Measurements from ENCODE around the gene TBL3.
A peak's percentile ranks its signal among the peaks of the same experiment; 100 is the strongest.

Gene TBL3

GRCh38 chr16:1965396-1966001 lies 6.4 kb upstream of the TBL3 start:
- Histone ChIP-seq H3K4me3 (peak overlapping the region; percentile 80 to 100 (median 90)), H3K27me3 (no peaks in the 10 kb centered on the region), H3K27ac (peak overlapping the region; percentile 90 to 99 (median 94)), H3K9ac (peak overlapping the region; percentile 93 to 100 (median 97)), H3K9me3 (replicated peaks in 1 of 11) (no peaks in the 10 kb centered on the region; a peak in 1 of 22 replicates), H3K4me1 (peaks cover 42 to 51% (median 46%) of the 10 kb centered on the region in 10 experiments), H3K4me2 (peak overlapping the region; percentile 90 to 99 (median 95)), H3K36me3 (peaks cover 21 to 48% (median 32%) of the 10 kb centered on the region in 11 experiments), H4K20me1 (peaks cover 32 to 54% (median 40%) of the 10 kb centered on the region in 11 experiments)
- no peak for TF ChIP-seq Cebpa-rat (IDR thresholded peaks at IDR 0.05)

DNA sequence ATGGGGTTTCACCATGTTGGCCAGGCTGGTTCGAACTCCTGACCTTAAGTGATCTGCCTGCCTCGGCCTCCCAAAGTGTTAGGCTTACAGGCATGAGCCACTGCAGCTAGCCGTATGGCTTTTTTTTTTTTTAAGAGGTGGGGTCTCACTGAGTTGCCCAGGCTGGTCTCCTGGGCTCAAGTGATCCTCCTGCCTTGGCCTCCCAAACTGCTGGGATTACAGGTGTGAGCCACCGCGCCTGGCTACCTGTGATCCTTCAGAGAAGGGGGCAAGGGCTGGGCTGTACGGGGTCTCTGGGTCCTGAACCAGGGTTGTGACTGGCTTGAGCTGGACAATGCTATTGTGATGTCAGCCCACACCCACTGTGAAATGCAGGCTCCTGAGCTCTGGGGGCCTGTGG lies 5.4 kb upstream of the TBL3 start, which contains the start of gene RNF151:
Gene RNF151, plus strand, starts transcription at position 397 of the 400 bp plus-strand sequence. CDS start 26 bp downstream, outside the sequence.
- H3K4me2 ChIP-seq, result peak within 1 kb of the TSS; percentile 90 to 99 (median 95)
- H3K9me3 ChIP-seq (replicated peaks in 1 of 11), result no peaks in the 10 kb centered on the region; a peak in 1 of 22 replicates
- peaks cover 27 to 44% (median 30%) of the 10 kb centered on the region in 11 experiments for H4K20me1 ChIP-seq
- peak within 1 kb of the TSS; percentile 93 to 100 (median 97) for H3K9ac ChIP-seq
- no peak for TF ChIP-seq Cebpa-rat (IDR thresholded peaks at IDR 0.05)
- peaks cover 17 to 45% (median 31%) of the 10 kb centered on the region in 11 experiments for H3K36me3 ChIP-seq
- H3K27me3 ChIP-seq, result no peaks in the 10 kb centered on the region
- peaks cover 44 to 50% (median 46%) of the 10 kb centered on the region in 10 experiments for H3K4me1 ChIP-seq
- peak within 1 kb of the TSS; percentile 90 to 99 (median 94); a peak in 21 of 22 replicates for H3K27ac ChIP-seq
- peak within 1 kb of the TSS; percentile 80 to 100 (median 90) for H3K4me3 ChIP-seq

DNA sequence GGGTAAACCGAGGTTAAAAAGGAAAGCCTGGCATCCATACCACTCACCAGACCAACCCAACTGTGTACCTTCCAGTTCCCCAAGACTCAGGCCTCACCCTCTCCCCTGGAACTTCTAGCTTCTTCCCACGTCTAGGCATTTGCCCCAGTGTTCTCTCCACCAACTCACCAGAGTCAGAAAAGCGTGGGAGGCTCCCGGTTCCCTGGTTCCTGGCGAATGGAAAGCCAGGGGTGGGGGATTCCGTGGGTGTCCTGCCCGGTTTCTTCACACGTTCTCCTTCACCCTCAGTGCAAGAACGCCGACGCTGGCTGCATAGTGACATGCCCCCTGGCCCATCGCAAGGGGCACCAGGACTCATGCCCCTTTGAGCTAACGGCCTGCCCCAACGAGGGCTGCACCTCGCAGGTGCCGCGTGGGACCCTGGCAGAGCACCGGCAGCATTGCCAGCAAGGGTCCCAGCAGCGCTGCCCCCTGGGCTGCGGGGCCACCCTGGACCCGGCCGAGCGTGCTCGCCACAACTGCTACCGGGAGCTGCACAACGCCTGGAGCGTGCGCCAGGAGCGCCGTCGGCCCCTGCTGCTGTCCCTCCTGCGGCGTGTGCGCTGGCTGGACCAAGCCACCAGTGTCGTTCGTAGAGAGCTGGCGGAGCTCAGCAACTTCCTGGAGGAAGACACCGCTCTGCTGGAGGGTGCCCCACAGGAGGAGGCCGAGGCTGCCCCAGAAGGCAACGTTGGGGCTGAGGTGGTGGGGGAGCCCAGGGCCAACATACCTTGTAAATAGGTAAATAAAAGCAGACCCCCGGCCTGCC lies 3.5 kb upstream of the TBL3 start:
- Histone ChIP-seq H3K4me3 (no peak overlapping the region), H3K36me3 (peaks cover 0 to 27% (median 13%) of the 10 kb centered on the region in 11 experiments; a peak in 20 of 22 replicates), H3K27ac (no peak overlapping the region), H3K4me1 (peaks cover 35 to 41% (median 36%) of the 10 kb centered on the region in 10 experiments), H3K9me3 (replicated peaks in 1 of 11) (no peaks in the 10 kb centered on the region; a peak in 1 of 22 replicates), H3K4me2 (no peak overlapping the region), H3K27me3 (no peaks in the 10 kb centered on the region), H4K20me1 (peaks cover 9 to 39% (median 23%) of the 10 kb centered on the region in 11 experiments), H3K9ac (peak overlapping the region in 3 of 11 experiments; percentile 8 to 15 (median 9); a peak in 2 of 22 replicates)
- TF ChIP-seq Cebpa-rat (IDR thresholded peaks at IDR 0.05), result no peak

GRCh38 chr16:1972490-1972877 lies 631 bp downstream of the TBL3 start:
- H3K27me3 ChIP-seq, result peaks cover 0 to 1% (median under 1%) of the 10 kb centered on the region in 11 experiments; a peak in 5 of 22 replicates
- no peak for TF ChIP-seq Cebpa-rat (IDR thresholded peaks at IDR 0.05)
- peak overlapping the region; percentile 96 to 100 (median 99) for H3K4me2 ChIP-seq
- peaks cover 23 to 28% (median 26%) of the 10 kb centered on the region in 10 experiments for H3K4me1 ChIP-seq
- peaks cover 34 to 42% (median 36%) of the 10 kb centered on the region in 11 experiments for H3K36me3 ChIP-seq
- H3K9ac ChIP-seq, result peak overlapping the region; percentile 85 to 96 (median 91)
- H3K4me3 ChIP-seq, result peak overlapping the region; percentile 85 to 98 (median 97)
- H3K9me3 ChIP-seq (replicated peaks in 1 of 11), result no peaks in the 10 kb centered on the region
- H3K27ac ChIP-seq, result peak overlapping the region; percentile 85 to 96 (median 90)
- H4K20me1 ChIP-seq, result peaks cover 0 to 53% (median 37%) of the 10 kb centered on the region in 11 experiments; a peak in 17 of 22 replicates

- H3K9me3 ChIP-seq (replicated peaks in 1 of 11), result no peaks in the 10 kb centered on the region
- H3K4me3 ChIP-seq, result peak overlapping the region in 9 of 10 experiments; percentile 85 to 98 (median 97); a peak in 12 of 20 replicates
- H3K36me3 ChIP-seq, result peaks cover 45 to 53% (median 47%) of the 10 kb centered on the region in 11 experiments
- H3K4me2 ChIP-seq, result peak overlapping the region; percentile 96 to 100 (median 99)
- H3K9ac ChIP-seq, result peak overlapping the region; percentile 85 to 96 (median 91); a peak in 19 of 22 replicates
- H3K27me3 ChIP-seq, result peaks cover 7 to 13% (median 11%) of the 10 kb centered on the region in 11 experiments
- peaks cover 23 to 28% (median 26%) of the 10 kb centered on the region in 10 experiments for H3K4me1 ChIP-seq
- TF ChIP-seq Cebpa-rat (IDR thresholded peaks at IDR 0.05), result no peak
- no peak overlapping the region for H3K27ac ChIP-seq
- peaks cover 0 to 64% (median 49%) of the 10 kb centered on the region in 11 experiments; a peak in 19 of 22 replicates for H4K20me1 ChIP-seq
Measured at GRCh38 chr16:1973461-1974156, 1.8 kb downstream of the TBL3 start.

- no peak overlapping the region; a peak in 1 of 22 replicates for H3K4me2 ChIP-seq
- H4K20me1 ChIP-seq, result peaks cover 0 to 72% (median 57%) of the 10 kb centered on the region in 11 experiments; a peak in 19 of 22 replicates
- H3K36me3 ChIP-seq, result peaks cover 52 to 61% (median 55%) of the 10 kb centered on the region in 11 experiments
- H3K4me1 ChIP-seq, result peaks cover 23 to 30% (median 26%) of the 10 kb centered on the region in 10 experiments
- 0 out of 22 replicates have a peak overlapping the region, but pooled peaks of 1 of the 11 experiments have one; percentile 92 for H3K9ac ChIP-seq
- H3K9me3 ChIP-seq (replicated peaks in 1 of 11), result no peaks in the 10 kb centered on the region
- H3K27me3 ChIP-seq, result peaks cover 15 to 21% (median 19%) of the 10 kb centered on the region in 11 experiments
- TF ChIP-seq Cebpa-rat (IDR thresholded peaks at IDR 0.05), result no peak
- H3K27ac ChIP-seq, result no peak overlapping the region
- H3K4me3 ChIP-seq, result no peak overlapping the region
Measured at GRCh38 chr16:1974157-1975070, 2.6 kb downstream of the TBL3 start.

GRCh38 chr16:1975432-1976215 lies 3.8 kb downstream of the TBL3 start:
- Histone ChIP-seq H3K27me3 (peaks cover 27 to 33% (median 31%) of the 10 kb centered on the region in 11 experiments), H3K9me3 (replicated peaks in 1 of 11) (no peaks in the 10 kb centered on the region), H3K36me3 (peaks cover 54 to 65% (median 57%) of the 10 kb centered on the region in 11 experiments), H3K27ac (no peak overlapping the region), H3K4me3 (no peak overlapping the region), H3K4me2 (no peak overlapping the region), H3K9ac (no peak overlapping the region), H3K4me1 (peaks cover 19 to 37% (median 24%) of the 10 kb centered on the region in 10 experiments), H4K20me1 (peaks cover 0 to 84% (median 69%) of the 10 kb centered on the region in 11 experiments; a peak in 19 of 22 replicates)
- TF ChIP-seq Cebpa-rat (IDR thresholded peaks at IDR 0.05), result no peak

Measured in BLaER1 treated with 17β-estradiol and CSF1 and Interleukin-3, amounts not matched to agents 10 nM and 100 nM (cell line).